Parathyroid adenoma (tissue), 2 donors: ENCODE measurements around the gene KRTAP4-1.
"Not testable (repeated sequence)": the region's sequence is repeated elsewhere in the genome, so short reads cannot be mapped to it uniquely, and the experiment has no call there.

Experiments used
- H2AFZ ChIP-seq: fragments of 300-600 bp; sonication (generic); one replicate; pipeline ENCODE4 v1.7.0; 2017; ENCODE audit warnings: antibody characterized with exemption, mild to moderate bottlenecking
- H3K27ac ChIP-seq: fragments of 300-600 bp; sonication (generic); one replicate; pipeline ENCODE4 v1.7.0; 2017
- H3K27me3 ChIP-seq: fragments of 300-600 bp; sonication (generic); one replicate; pipeline ENCODE4 v1.7.0; 2017; ENCODE audit warnings: low read length; ENCODE audit not compliant: control insufficient read depth, insufficient read depth
- H3K36me3 ChIP-seq: fragments of 300-600 bp; sonication (generic); one replicate; pipeline ENCODE4 v1.7.0; 2017; ENCODE audit warnings: low read length; ENCODE audit not compliant: control insufficient read depth, insufficient read depth
- H3K4me1 ChIP-seq: fragments of 300-600 bp; sonication (generic); one replicate; pipeline ENCODE4 v1.7.0; 2017; ENCODE audit warnings: control low read depth
- H3K4me2 ChIP-seq: fragments of 300-600 bp; sonication (generic); one replicate; pipeline ENCODE4 v1.7.0; 2017; ENCODE audit warnings: low read length
- H3K4me3 ChIP-seq: fragments of 300-600 bp; sonication (generic); one replicate; pipeline ENCODE4 v1.7.0; 2017; ENCODE audit warnings: low read depth, low read length
- H3K79me2 ChIP-seq: fragments of 300-600 bp; sonication (generic); one replicate; pipeline ENCODE4 v1.7.0; 2017; ENCODE audit warnings: control low read depth
- H3K9ac ChIP-seq: fragments of 300-600 bp; sonication (generic); one replicate; pipeline ENCODE4 v1.7.0; 2017; ENCODE audit warnings: mild to moderate bottlenecking
- H3K9me3 ChIP-seq: fragments of 300-600 bp; sonication (generic); one replicate; pipeline ENCODE4 v1.7.0; 2017; ENCODE audit warnings: low read length; ENCODE audit not compliant: control insufficient read depth
- CTCF ChIP-seq: fragments of 300-600 bp; sonication (generic); IDR thresholded peaks from one replicate; pipeline ENCODE4 v1.7.0; 2017; ENCODE audit warnings: antibody characterized with exemption, mild to moderate bottlenecking
- donor health status: primary hyperparathyroidism.

The KRTAP4-1 gene

GRCh38 chr17:41149652-41149985 is 35.1 kb downstream of the KRTAP4-1 start, which contains the start of gene KRTAP4-5:
Gene KRTAP4-5, minus strand, starts transcription at chr17:41149825. Its CDS starts 58 bp downstream, at chr17:41149767.
- H3K4me1 ChIP-seq: no peaks in the 10 kb centered on the region
- H3K9me3 ChIP-seq: no peaks in the 10 kb centered on the region
- no peak for TF ChIP-seq CTCF
- no peak within 1 kb of the TSS for H3K9ac ChIP-seq
- H3K4me3 ChIP-seq: no peak within 1 kb of the TSS
- no peak within 1 kb of the TSS for H3K27ac ChIP-seq
- no peaks in the 10 kb centered on the region for H3K79me2 ChIP-seq
- H3K27me3 ChIP-seq: no peaks in the 10 kb centered on the region
- H2AFZ ChIP-seq: no peak within 1 kb of the TSS
- no peak within 1 kb of the TSS for H3K4me2 ChIP-seq
- no peaks in the 10 kb centered on the region for H3K36me3 ChIP-seq

GRCh38 chr17:41148971-41149651 is 35.6 kb downstream of the KRTAP4-1 start:
- not testable (repeated sequence) for H3K79me2 ChIP-seq, H3K9me3 ChIP-seq, H3K4me2 ChIP-seq, H3K4me3 ChIP-seq, H3K9ac ChIP-seq, H3K27me3 ChIP-seq, H3K36me3 ChIP-seq, H3K4me1 ChIP-seq, H2AFZ ChIP-seq, H3K27ac ChIP-seq

- Histone ChIP-seq H3K4me1 (no peaks in the 10 kb centered on the region), H2AFZ (no peak overlapping the region), H3K79me2 (no peaks in the 10 kb centered on the region), H3K4me3 (no peak overlapping the region), H3K9ac (no peak overlapping the region), H3K4me2 (no peak overlapping the region), H3K9me3 (no peaks in the 10 kb centered on the region), H3K27ac (no peak overlapping the region), H3K27me3 (no peaks in the 10 kb centered on the region), H3K36me3 (no peaks in the 10 kb centered on the region)
- no peak for TF ChIP-seq CTCF
Observed at GRCh38 chr17:41147531-41148204, 37.0 kb downstream of the KRTAP4-1 start.

GRCh38 chr17:41145261-41145660 is 39.5 kb downstream of the KRTAP4-1 start:
- no peak for TF ChIP-seq CTCF
- H3K4me2 ChIP-seq: no peak overlapping the region
- no peaks in the 10 kb centered on the region for H3K79me2 ChIP-seq
- H3K27ac ChIP-seq: no peak overlapping the region
- no peak overlapping the region for H3K4me3 ChIP-seq
- H3K36me3 ChIP-seq: no peaks in the 10 kb centered on the region
- no peak overlapping the region for H3K9ac ChIP-seq
- no peaks in the 10 kb centered on the region for H3K27me3 ChIP-seq
- H3K4me1 ChIP-seq: no peaks in the 10 kb centered on the region
- H2AFZ ChIP-seq: no peak overlapping the region
- H3K9me3 ChIP-seq: no peaks in the 10 kb centered on the region

- no peak overlapping the region for H3K27ac ChIP-seq
Observed at GRCh38 chr17:41144846-41145245, 39.9 kb downstream of the KRTAP4-1 start.

More at GRCh38 chr17:41144846-41145245, 39.9 kb downstream of the KRTAP4-1 start:
- no peaks in the 10 kb centered on the region for H3K27me3 ChIP-seq
- TF ChIP-seq CTCF: no peak
- H3K36me3 ChIP-seq: no peaks in the 10 kb centered on the region
- no peaks in the 10 kb centered on the region for H3K79me2 ChIP-seq
- H3K4me2 ChIP-seq: no peak overlapping the region
- H3K4me1 ChIP-seq: no peaks in the 10 kb centered on the region
- no peak overlapping the region for H2AFZ ChIP-seq
- H3K4me3 ChIP-seq: no peak overlapping the region
- H3K9ac ChIP-seq: no peak overlapping the region
- no peaks in the 10 kb centered on the region for H3K9me3 ChIP-seq
